ENCODE measurements around the gene MYCT1.

- TF ChIP-seq CTCF (optimal IDR thresholded peaks at IDR 0.05 in 1 of 3, IDR thresholded peaks at IDR 0.05 in 1 of 3, conservative IDR thresholded peaks at IDR 0.05 in 1 of 3; ENCODE audit: extremely low read depth in 1 of 3, insufficient read depth in 2 of 3, low read length in 3 of 3): no peak
- TF ChIP-seq EZH2 (IDR thresholded peaks at IDR 0.05; ENCODE audit: low read length): no peak
Measured at GRCh38 chr6:152746172-152746553, 48.5 kb downstream of the MYCT1 start.
